Kidney tubule cell (primary cell): ENCODE data around the gene DNAJC28.
"Not testable (repeated sequence)": the region's sequence is repeated elsewhere in the genome, so short reads cannot be mapped to it uniquely, and the experiment has no call there.

Experiments
- DNase-seq: peaks from one replicate; pipeline ENCODE4 v3.0.0-alpha.2; 2018; ENCODE audit warnings: low spot score

DNAJC28 gene, protein sequence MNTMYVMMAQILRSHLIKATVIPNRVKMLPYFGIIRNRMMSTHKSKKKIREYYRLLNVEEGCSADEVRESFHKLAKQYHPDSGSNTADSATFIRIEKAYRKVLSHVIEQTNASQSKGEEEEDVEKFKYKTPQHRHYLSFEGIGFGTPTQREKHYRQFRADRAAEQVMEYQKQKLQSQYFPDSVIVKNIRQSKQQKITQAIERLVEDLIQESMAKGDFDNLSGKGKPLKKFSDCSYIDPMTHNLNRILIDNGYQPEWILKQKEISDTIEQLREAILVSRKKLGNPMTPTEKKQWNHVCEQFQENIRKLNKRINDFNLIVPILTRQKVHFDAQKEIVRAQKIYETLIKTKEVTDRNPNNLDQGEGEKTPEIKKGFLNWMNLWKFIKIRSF

DNA sequence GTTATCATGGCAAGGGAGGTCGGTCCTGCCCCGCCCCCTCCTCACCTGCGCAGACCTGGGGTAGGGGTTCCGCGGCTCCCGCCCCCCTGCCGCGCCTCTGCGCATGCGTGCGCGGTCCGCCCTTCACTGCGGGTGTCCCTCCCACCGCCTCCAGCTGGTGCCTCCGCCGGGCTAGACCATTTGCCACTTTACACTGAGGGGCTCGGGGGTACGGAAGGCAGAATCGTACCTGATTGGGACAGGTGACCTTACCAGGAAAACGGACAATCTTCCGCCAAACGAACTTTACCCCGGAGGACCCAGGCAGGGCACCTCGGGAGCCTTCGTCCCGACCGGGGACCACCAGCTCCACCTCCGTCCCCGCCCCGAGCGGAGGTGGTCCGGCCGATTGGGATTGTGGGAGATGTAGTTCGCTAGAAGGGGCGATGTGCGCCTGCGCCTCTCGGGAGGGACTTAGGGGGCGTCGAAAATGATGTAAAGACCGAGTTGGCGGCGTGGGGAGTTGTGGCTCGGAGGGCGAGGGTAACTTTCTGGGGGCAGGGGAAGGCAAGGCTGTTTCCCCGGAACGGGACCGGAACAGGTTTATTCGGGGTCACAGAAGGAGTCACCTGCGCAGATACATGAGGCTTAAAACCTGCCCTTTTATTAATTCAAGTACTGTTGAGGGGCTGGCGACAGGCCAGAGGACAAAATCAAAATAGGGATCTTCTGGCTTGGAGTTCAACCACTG lies at the start of gene DNAJC28:
TSS of gene DNAJC28 (minus strand) at position 344 of the 730 bp plus-strand sequence. CDS start 2,323 bp downstream, outside the sequence.
- peak; percentile 92 for DNase-seq

DNA sequence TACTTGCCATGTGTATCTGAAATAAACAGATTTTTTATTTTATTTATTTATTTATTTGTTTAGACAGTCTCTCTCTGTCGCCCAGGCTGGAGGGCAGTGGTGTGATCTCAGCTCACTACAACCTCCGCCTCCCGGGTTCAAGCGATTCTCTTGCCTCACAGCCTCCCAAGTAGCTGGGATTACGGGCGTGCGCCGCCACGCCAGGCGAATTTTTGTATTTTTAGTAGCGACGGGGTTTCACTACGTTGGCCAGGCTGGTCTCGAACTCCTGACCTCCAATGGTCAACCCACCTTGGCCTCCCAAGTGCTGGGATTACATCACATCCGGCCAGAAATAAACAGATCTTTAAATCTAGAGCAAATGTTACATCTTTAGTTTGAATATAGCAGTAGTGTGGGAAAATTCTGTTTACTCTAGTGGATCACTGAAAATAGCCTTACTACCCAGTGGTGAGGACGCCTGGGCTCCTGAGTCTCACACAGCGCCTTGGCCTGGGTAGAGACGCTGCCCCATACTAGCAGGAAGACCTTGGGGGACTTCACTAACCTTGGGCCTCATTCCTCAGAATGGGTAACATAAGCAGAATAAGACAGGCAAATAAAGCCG lies 49.7 kb upstream of the DNAJC28 start:
- peak; percentile 32 for DNase-seq

DNA sequence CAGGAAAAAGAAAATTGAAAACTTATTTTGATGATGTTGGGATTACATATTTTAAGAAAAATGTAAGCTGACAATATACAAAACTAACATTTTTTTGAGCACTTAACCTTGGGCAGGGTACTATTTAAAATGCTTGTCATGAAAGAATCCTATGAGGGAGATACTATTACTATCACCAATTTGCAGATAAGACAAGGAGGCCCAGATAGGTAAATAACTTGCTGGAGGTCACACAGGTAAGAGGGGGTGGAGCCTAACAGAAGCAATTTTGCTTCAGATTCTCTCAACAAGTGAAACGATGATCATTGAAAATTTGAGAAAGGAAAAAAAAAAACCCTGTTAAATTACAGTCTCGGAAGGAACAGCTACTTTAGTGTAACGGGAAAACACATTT lies 49.2 kb upstream of the DNAJC28 start:
- DNase-seq, result no peak

DNA sequence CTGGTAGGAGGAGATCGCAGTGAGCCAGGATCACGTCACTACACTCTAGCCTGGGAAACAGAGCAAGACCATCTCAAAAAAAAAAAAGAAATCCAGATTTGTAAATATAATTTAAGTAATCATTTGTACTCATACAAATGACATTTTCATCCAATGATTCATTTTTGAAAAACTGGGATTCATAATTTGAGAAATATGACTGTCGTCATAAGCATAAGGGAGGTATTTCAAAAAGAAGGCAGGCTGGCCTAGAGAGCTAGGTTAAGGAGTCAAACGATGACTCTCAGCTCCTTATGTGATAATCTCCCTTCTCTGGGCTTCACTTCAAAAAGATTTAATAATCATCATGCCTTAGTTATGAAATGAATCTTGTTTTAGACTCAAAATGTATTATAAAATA lies 48.1 kb upstream of the DNAJC28 start:
- DNase-seq, result no peak

DNA sequence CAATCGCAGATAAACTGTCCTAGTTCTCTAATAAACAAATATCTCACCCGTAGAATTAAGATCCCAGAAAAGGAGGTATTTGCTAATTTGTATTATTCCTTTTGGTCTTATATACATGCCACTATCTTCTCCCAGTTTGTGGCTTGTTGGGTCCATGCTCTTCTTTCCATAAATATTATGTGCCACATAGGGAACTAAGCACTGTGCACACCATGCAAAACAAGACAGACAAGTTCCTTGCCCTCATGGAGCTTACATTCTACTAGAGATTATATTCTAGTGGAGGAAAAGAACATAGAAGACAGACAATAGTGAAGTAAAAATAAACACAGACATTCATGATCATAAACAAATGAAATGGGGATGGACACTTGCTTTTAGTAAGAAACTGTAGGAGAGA lies 45.7 kb upstream of the DNAJC28 start:
- DNase-seq, result no peak

DNA sequence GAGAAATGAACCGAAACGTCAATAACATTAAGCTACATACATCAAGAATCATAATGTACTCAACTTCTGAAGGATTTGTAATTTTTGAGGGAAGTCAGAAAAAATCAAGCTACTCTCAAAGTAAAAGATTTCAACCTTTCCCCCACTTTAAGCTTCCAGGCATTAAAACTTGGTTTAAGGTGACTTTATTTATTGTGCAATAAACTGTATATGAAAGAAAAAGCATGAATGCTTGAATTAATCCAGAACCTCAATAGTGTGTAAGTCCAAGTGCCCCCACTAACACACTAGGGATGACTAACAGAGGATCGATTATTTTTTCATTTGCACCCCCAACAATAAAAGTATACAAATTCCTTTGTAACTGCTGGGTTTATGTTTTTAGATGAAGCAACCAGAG lies 39.5 kb upstream of the DNAJC28 start:
- DNase-seq, result no peak

DNA sequence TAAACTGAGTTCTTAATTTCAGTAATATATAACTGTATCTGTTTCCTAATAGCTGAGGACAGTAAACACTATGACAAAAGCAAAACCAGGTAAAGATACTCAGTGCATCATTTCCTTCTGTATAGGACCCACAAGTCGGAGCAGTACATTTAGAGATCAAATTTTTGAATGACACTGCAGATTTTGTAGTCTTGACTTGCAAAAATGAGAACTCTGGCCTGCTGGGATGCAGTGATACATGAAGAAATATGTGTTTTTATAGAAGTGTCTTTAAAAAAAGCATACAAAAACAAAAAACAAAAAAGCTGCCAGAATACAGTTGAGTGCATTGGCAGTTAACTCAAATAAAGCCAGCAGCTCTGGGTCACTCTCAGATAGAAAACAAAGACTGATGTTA lies 31.4 kb upstream of the DNAJC28 start:
- DNase-seq, result no peak

DNA sequence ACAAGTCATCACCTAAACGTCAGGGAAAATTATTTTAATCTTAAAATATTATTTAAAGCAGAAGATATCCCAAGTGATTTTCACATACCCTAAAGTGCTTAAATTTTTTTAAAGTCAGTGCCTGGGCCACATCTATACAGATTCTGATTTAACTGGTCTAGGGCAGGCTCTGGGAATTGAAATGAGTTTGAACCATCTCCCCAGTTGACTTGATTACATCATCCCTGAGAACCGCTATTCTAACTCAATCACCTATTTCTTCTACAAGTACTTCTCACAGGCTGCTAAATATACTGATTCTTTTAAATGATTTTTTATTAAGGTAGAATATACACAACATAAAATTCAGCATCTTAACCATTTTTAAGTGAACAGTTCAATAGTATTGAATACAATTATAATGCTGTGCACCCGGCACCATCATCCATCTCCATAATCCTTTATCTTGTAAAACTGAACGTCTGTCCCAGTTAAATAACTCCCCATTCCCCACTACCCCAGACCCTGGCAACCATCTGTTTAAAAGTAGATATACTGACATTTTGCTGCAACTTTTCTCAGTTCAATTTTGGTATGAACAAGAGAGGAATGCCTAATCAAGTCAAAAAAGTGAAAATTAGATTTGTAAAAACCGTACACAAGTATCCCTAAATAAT lies 30.9 kb upstream of the DNAJC28 start:
- DNase-seq, result no peak

DNA sequence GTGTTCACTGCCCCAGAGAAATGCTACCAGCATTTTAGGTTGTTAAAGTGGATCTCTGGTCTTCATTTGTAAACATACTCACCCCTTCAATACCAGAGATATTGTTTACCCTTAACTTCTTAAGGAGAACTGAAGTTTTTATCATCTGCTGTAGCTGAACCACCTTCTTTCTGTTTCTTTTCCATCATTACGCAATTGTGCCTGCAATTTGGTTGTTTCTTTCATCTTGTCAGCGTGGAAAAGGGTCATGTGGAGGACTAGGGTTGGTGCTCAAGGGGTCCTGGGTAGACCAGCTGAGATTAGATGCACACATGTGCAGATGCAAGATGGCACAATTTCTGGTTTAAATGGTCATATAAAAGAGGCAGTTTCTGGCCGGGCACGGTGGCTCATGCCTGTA lies 27.4 kb upstream of the DNAJC28 start:
- no peak for DNase-seq

DNA sequence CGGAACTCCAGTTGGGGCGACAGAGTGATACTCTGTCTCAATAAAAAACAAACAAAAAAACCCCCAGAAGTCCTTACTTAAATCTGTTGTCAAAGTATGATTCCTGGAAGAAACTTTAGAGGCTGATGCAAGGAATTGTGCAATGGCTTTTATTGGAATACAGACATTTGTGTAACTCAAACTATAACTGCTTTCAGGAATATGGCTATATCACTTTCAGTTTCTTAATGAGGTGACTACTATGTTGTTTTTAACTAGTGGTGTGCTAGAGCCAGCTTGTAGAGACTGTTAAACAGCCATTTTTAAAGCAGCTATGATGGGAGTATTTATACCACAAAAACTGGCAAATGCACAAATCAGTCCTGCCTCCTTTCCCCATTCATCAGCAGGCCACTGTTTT lies 22.7 kb upstream of the DNAJC28 start:
- DNase-seq, result no peak

DNA sequence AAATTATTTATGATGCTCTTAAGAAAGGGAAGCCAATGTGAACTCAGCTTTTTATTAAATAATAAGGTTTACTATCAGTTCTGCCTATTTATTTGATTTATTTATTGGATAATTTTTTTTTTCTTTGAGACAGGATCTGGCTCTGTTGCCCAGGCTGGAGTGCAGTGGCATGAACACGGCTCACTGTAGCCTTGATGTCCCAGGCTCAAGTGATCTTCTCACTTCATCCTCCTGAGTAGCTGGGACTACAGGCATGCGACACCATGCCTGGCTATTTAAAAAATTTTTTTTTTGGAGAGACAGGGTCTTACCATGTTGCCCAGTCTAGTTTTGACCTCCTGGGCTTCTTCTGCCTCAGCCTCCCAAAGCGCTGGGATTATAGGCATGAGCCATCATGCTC lies 21.0 kb upstream of the DNAJC28 start:
- DNase-seq, result no peak

DNA sequence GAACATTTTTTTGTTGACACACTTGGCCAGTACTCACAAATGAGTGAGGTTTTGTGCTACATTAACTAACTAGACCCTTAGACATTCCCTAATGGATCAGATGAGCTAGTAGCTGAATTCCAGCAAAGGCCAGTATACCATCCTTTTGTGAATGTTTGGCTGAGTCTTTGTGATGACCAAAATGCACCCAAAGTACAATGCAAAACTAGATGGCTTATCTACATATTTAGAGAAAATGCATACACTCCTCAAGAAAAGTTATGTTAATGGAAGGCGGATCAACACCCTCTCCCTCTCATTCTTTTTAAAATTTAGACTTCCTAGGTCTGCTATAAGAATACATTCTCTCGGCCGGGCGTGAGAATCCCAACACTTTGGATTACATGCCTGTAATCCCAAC lies 20.1 kb upstream of the DNAJC28 start:
- no peak for DNase-seq

DNA sequence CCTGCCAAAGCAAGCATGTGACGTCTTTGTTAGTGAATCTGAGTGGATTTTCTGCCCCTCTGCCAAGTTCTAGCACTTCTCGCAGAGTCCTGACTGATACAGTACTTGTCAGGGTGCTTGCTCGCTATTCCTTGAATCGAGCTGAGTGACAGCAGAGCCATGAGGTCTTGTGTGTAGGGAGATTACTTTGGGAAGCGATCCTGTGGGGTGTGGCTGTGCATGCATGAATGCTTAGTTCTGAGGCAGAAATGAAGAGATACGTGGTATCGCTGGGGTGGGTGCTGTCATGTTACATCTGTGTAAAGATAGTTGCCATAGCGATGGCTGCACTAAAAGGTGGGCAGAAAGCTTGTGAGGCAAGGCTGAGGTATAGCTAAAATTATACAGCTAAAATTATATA lies 19.3 kb upstream of the DNAJC28 start:
- no peak for DNase-seq

DNA sequence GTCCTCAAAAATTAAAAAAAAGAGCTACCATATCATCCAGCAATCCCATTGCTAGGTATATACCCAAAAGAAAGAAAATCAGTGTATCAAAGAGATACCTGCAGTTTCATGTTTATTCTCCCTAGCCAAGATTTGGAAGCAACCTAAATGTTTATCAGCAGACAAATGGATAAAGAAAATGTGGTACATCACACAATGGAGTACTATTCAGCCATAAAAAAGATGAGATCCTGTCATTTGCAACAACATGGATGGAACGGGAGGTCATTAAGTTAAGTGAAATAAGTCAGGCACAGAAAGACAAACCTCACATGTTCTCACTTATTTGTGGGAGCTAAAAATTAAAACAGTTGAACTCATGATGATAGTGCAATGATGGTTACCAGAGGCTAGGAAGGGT lies 15.5 kb upstream of the DNAJC28 start:
- DNase-seq, result not testable (repeated sequence)

DNA sequence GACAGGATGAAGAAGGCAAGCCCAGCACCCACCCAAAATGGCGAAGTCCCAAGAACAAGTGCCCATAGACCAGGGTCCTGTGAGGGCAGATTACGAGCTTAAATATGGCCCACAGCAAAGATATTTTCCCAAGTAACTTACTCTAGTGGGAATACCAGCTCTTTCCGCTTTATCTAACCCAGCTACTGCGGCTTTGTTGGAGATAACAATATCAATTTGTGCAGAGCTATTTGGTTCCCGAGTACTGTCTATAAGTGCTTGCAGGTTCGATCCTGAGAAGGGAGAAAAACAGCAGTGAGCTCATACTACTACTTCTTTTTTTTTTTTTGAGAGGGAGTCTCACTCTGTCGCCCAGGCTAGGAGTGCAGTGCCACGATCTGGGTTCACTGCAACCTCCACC lies 14.3 kb upstream of the DNAJC28 start:
- no peak for DNase-seq

DNA sequence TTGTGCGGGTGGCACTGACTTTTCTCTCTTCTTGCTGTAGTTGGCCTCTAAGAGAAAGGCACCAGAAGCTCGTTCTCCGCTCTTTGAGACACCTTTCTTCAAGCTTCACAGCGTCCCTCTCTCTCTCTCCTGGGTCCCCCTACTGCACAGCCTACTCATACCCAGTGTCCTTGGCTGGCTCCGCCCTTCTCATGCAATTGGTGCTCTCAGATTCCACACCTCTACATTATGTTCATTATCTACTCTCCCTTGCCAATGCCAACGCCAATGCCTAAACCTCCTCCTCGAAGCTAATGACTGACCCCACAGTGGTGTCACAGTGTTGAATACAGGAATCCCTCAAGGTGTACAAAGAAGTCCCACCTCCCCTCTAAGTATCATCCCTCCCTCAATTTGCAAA lies 4.8 kb upstream of the DNAJC28 start:
- no peak for DNase-seq

DNA sequence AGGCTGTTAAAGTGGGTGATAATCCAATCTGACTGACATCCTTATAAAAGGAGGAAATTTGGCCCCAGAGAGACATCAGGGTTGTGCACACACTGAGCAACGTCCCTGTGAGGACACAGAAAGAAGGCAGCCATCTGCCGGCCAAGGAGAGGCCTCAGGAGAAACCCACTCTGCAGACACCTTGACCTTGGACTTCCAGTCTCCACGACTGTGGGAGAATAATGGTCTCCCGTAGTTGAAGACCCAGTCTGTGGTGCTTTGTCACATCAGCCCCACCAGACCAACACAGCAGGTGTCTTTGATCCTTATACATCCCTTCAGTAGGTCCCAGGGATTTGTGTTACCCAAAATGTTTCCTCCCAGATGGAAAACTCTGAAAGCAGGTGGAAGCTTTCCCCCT lies 4.2 kb upstream of the DNAJC28 start:
- DNase-seq, result no peak

DNA sequence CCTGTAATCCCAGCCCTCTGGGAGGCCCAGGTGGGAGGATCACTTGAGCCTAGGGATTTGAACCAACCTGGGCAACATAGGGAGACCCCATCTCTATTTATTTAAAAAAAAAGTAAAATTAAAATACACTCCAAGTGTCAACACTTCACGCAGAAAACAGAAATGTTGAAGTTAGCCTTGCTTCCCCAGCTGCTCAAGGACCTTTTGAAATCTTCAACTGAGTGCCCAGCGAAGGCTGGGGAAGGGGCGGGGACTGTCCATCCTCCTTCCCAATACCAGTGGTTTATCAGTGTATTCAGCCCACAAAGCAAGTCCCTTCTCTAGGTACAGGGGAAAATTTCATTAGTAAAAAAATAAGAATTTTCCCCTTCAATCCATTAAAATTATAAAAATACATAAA lies 2.2 kb upstream of the DNAJC28 start:
- DNase-seq, result no peak

DNA sequence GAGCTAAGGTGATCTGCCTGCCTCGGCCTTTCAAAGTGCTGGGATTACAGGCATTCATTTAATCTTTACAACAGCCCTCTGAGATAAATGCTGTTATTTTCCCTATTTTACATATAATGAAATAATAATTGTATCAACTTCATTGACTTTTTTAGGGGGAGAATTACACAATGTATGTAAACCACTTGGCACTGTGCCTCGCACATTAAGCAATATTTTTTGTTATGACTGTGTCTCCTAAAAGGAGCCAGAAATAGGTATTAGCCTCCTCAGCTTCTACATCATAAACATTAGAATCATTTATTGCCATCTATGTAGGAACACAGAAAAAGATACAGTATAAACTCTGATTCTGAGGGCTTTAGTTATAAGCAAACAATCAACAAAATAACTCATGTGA lies 1.1 kb upstream of the DNAJC28 start:
- DNase-seq, result no peak

DNA sequence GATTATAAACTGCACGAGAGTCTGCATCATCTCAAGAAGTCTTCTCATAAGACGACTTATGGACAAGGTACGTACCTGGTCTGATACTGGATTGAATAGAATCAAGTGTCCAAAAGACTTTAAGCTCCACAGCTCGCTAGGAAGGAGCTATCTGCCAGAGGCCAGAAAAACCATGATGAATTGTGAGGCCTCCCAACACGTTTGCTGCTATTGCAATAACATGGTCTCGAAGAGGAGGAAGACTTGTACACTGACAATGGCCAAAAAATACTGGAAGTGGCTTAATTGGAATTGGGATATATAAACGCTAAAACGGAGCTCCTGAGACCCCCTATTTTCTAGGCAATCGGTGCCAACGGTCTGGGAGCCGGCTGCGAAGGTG lies 534 bp downstream of the DNAJC28 start:
- DNase-seq, result no peak

DNA sequence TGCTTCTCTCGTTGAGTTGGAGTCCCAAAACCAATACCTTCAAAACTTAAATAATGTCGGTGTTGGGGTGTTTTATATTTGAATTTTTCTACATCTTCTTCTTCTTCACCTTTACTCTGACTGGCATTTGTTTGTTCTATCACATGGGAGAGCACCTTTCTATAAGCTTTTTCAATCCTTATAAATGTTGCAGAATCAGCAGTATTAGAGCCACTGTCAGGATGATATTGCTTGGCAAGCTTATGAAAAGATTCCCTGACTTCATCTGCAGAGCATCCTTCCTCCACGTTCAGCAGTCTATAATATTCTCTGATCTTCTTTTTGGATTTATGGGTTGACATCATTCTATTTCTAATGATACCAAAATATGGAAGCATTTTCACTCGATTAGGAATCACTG lies 2.6 kb downstream of the DNAJC28 start:
- DNase-seq, result no peak

DNA sequence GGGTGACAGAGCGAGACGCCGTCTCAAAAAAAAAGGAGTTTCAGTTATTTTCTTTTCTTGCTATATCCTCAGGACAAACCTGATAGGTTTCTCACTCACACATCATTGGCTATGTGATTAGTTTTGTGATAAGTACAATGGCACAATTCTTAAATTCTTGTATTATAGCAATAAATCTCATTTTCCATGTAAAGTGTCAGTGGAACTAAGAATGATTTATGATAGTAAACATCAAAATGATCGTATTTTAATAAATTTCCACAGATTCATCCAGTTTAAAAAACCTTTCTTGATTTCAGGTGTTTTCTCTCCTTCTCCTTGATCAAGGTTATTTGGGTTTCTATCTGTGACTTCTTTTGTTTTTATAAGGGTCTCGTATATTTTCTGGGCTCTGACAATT lies 3.5 kb downstream of the DNAJC28 start:
- DNase-seq, result no peak
